ENCODE measurements around the gene ZNF385D. TPM values are rescaled to one million over a fixed set of nuclear protein-coding genes. Genes with fewer than 3 reads are reported as not detected.
A peak's percentile ranks its signal among the peaks of the same experiment; 100 is the strongest.

ZNF385D gene
- total RNA-seq, 1 donor from 2014 or later: 1.2 TPM

- no peaks in the 10 kb centered on the region for H3K9me3 Mint-ChIP-seq (ENCODE audit: low read depth)
- peak; percentile 79 for TF ChIP-seq CTCF (IDR thresholded peaks at IDR 0.05)
- H3K36me3 Mint-ChIP-seq (ENCODE audit: low read depth): no peaks in the 10 kb centered on the region
- no peak for DNase-seq (ENCODE audit: low spot score)
- H3K27ac Mint-ChIP-seq (ENCODE audit: unreplicated experiment): no peak overlapping the region
- H3K4me1 Mint-ChIP-seq (ENCODE audit: low read depth): peaks cover 21% of the 10 kb centered on the region
- no peak overlapping the region for H3K4me3 Mint-ChIP-seq (ENCODE audit: unreplicated experiment)
- peaks cover 9% of the 10 kb centered on the region for H3K27me3 Mint-ChIP-seq (ENCODE audit: low read depth)
Measured at GRCh38 chr3:21752749-21753347, 1.8 kb upstream of the ZNF385D start.

- no peak for DNase-seq (ENCODE audit: low spot score)
- H3K9me3 Mint-ChIP-seq (ENCODE audit: low read depth): no peaks in the 10 kb centered on the region
- no peak overlapping the region for H3K4me3 Mint-ChIP-seq (ENCODE audit: unreplicated experiment)
- no peaks in the 10 kb centered on the region for H3K36me3 Mint-ChIP-seq (ENCODE audit: low read depth)
- no peak for TF ChIP-seq CTCF (IDR thresholded peaks at IDR 0.05)
- H3K27me3 Mint-ChIP-seq (ENCODE audit: low read depth): peaks cover 9% of the 10 kb centered on the region
- H3K4me1 Mint-ChIP-seq (ENCODE audit: low read depth): peaks cover 21% of the 10 kb centered on the region
- H3K27ac Mint-ChIP-seq (ENCODE audit: unreplicated experiment): no peak overlapping the region
Measured at GRCh38 chr3:21751886-21752285, 876 bp upstream of the ZNF385D start.

GRCh38 chr3:21750080-21750696, 822 bp downstream of the ZNF385D start:
- Mint-ChIP-seq H3K27me3 (ENCODE audit: low read depth) (peaks cover 9% of the 10 kb centered on the region), H3K4me3 (ENCODE audit: unreplicated experiment) (peak overlapping the region; percentile 50), H3K9me3 (ENCODE audit: low read depth) (no peaks in the 10 kb centered on the region), H3K4me1 (ENCODE audit: low read depth) (peaks cover 23% of the 10 kb centered on the region), H3K27ac (ENCODE audit: unreplicated experiment) (no peak overlapping the region), H3K36me3 (ENCODE audit: low read depth) (no peaks in the 10 kb centered on the region)
- DNase-seq (ENCODE audit: low spot score): no peak
- no peak for TF ChIP-seq CTCF (IDR thresholded peaks at IDR 0.05)

GRCh38 chr3:21747966-21748555, 2.9 kb downstream of the ZNF385D start:
- no peaks in the 10 kb centered on the region for H3K9me3 Mint-ChIP-seq (ENCODE audit: low read depth)
- H3K4me1 Mint-ChIP-seq (ENCODE audit: low read depth): peaks cover 23% of the 10 kb centered on the region
- H3K36me3 Mint-ChIP-seq (ENCODE audit: low read depth): no peaks in the 10 kb centered on the region
- no peak overlapping the region for H3K4me3 Mint-ChIP-seq (ENCODE audit: unreplicated experiment)
- TF ChIP-seq CTCF (IDR thresholded peaks at IDR 0.05): no peak
- peaks cover 8% of the 10 kb centered on the region for H3K27me3 Mint-ChIP-seq (ENCODE audit: low read depth)
- H3K27ac Mint-ChIP-seq (ENCODE audit: unreplicated experiment): no peak overlapping the region
- DNase-seq (ENCODE audit: low spot score): no peak

GRCh38 chr3:21747376-21747775, 3.6 kb downstream of the ZNF385D start:
- Mint-ChIP-seq H3K4me1 (ENCODE audit: low read depth) (peaks cover 23% of the 10 kb centered on the region), H3K27me3 (ENCODE audit: low read depth) (peaks cover 8% of the 10 kb centered on the region), H3K27ac (ENCODE audit: unreplicated experiment) (no peak overlapping the region), H3K4me3 (ENCODE audit: unreplicated experiment) (no peak overlapping the region), H3K9me3 (ENCODE audit: low read depth) (no peaks in the 10 kb centered on the region), H3K36me3 (ENCODE audit: low read depth) (no peaks in the 10 kb centered on the region)
- no peak for TF ChIP-seq CTCF (IDR thresholded peaks at IDR 0.05)
- DNase-seq (ENCODE audit: low spot score): no peak

Measured in chondrocyte (in vitro differentiated cells).